HG03025 (cell line): Measurements from ENCODE around the gene TMEM158.

Experiments
- ATAC-seq: cut with Tn5 transposase; IDR thresholded peaks from one replicate; pipeline ENCODE4 v1.9.1; 2021; ENCODE audit warnings: mild to moderate bottlenecking, moderate library complexity; ENCODE audit not compliant: unreplicated experiment, low FRiP score

TMEM158 gene

DNA sequence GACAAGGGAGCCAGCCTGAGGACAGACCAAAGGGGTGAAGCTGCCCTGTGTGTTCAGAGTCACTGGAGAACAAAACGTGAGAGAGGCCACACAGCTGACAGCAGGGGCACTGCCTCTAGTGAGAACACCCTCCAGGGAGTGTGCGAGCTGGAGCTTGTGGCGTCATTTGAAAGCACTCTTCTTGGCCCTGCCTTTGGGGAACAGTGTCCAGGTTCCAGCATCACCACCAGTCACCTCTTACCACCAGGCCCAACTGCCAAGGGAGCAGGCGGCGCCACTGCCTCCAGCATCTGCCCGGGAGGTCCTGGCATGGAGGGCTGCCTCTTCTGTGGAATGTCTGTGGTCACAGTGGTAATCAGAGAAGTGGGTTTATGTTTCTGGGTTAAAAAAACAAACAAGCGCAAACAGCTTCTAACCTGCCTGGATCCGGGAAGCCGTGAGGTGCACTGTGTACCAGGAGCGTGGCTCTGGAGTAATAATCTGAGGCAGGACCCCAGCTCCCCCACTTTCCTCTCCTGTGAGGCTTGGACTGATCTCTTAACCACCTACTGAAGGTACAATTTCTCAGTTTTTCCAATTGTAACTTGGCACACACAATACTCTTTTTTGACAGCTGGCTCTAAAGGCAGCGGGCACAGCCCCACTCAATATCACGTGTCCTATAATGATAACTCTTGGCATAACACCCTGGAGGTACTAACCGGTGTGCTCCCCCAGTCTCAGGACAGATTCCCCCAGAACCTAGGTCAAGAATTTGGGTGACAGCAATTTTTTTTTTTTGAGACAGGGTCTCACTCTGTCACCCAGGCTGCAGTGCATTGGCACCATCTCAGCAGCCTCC is 47.7 kb downstream of the TMEM158 start:
- ATAC-seq: no peak

DNA sequence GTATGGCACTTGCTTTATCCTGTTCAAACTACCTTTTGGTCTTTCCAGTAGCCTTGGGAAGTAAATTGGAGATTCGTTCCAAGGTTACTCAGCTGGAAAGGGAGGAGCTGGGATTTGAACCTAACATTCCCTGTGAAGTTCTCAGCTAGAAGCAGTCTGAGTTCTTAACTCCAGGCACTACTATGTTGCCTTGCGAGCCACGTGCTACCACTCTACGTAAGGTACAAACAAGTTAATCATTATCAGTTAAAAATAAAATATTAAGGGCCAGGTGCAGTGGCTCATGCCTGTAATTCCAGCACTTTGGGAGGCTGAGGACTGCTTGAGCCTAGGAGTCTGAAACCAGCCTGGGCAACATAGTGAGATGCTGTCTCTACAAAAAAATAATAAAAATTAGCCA is 49.2 kb downstream of the TMEM158 start:
- ATAC-seq: no peak
